Measurements from ENCODE around the gene LRRC4C.
"Not testable (repeated sequence)": the region's sequence is repeated elsewhere in the genome, so short reads cannot be mapped to it uniquely, and the experiment has no call there.

Gene LRRC4C

GRCh38 chr11:41050791-41051190 lies 408.7 kb downstream of the LRRC4C start:
- FAIRE-seq (no peak), DNase-seq (ENCODE audit: insufficient read length, low spot score) (no peak)

- DNase-seq (ENCODE audit: insufficient read length, low spot score) (no peak), FAIRE-seq (no peak)
Observed at GRCh38 chr11:41047229-41047628, 412.2 kb downstream of the LRRC4C start.

GRCh38 chr11:41045266-41045665 lies 414.2 kb downstream of the LRRC4C start:
- DNase-seq (ENCODE audit: insufficient read length, low spot score): no peak
- no peak for FAIRE-seq

DNA sequence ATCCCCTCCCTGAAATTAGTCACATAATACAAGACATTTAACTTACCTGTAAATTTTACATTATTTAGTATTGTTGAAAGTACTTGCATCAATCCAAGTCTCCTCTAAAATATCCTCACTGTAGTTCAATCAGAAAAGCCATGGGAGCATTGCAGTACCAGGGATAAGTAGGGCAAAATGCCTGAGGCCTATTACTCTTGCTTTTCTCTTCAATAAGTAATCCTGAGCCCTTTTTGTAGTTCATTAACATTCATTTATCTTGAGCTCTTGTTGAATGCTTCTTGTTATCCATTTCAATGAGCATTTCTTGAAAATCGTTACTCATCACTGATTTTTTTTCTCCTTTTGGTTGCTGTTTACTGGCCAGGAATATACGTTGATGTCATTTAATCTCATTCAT lies 414.7 kb downstream of the LRRC4C start:
- no peak for FAIRE-seq

DNA sequence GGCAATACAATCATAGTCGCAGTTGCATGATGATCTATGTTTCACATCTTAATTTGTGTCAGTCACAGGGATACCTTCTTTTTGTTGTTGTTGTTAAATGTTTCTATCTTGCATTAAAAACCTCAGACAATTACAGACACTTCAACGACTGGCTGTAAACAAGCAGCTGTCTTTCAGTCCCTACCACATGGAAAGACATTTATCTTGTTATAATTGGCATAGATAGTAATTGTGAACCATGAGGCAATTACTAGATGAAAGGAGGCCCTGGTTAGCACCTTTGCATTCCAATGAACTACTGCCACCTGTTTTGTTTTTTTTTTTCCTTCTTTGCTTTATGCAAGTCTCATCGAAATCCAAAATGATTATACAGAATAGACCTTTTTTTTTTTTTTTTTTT lies 416.8 kb downstream of the LRRC4C start:
- DNase-seq (ENCODE audit: insufficient read length, low spot score): no peak
- FAIRE-seq: no peak

More for the DNA sequence above, 414.7 kb downstream of the LRRC4C start:
- DNase-seq (ENCODE audit: insufficient read length, low spot score): no peak

GRCh38 chr11:41040474-41040873 lies 419.0 kb downstream of the LRRC4C start:
- FAIRE-seq: no peak

GRCh38 chr11:41039592-41039991 lies 419.9 kb downstream of the LRRC4C start:
- DNase-seq (ENCODE audit: insufficient read length, low spot score) (no peak), FAIRE-seq (no peak)

More at GRCh38 chr11:41040474-41040873, 419.0 kb downstream of the LRRC4C start:
- no peak for DNase-seq (ENCODE audit: insufficient read length, low spot score)

GRCh38 chr11:41031551-41032060 lies 427.8 kb downstream of the LRRC4C start:
- FAIRE-seq (no peak), DNase-seq (ENCODE audit: insufficient read length, low spot score) (no peak)

DNA sequence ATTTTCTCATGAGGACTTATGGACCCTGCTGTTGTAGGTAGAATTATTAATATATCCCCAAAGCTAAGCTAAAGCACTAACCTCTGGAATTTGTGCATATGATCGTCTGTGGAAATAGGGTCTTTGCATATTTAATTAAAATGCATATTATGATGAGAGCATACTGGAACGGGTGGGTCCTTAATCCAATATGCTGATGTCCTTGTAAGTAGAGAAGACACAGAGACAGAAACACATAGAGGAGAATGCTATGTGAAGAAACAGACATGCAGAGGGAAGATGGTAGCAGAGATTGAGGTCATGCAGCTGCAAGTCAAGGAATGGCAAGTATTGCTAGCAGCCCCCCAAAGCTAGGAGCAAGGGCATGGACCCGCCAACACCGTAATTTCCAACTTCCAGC lies 439.2 kb downstream of the LRRC4C start:
- no peak for FAIRE-seq

GRCh38 chr11:41019666-41020065 lies 439.8 kb downstream of the LRRC4C start:
- FAIRE-seq; DNase-seq (ENCODE audit: insufficient read length, low spot score): not testable (repeated sequence)

More for the DNA sequence above, 439.2 kb downstream of the LRRC4C start:
- DNase-seq (ENCODE audit: insufficient read length, low spot score): no peak

DNA sequence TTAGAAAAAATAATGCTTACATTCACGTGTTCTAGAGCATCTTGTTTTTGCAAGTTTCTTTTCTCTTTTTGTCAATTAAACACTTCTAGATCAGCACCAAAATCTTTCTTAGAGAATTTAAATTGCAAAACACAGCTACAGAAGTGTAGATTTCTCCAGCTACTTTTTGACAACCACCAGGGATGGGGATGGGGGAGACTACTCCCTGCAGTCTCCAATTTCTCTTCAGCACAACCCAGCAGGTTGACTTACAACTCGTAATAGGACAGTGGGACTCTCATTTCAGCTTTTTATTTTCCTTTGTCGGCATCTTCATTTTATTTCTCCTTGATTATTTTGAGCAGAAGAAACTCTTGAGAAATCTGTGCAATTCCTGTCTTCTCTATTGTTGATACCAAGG lies 441.2 kb downstream of the LRRC4C start:
- FAIRE-seq (no peak), DNase-seq (ENCODE audit: insufficient read length, low spot score) (no peak)

DNA sequence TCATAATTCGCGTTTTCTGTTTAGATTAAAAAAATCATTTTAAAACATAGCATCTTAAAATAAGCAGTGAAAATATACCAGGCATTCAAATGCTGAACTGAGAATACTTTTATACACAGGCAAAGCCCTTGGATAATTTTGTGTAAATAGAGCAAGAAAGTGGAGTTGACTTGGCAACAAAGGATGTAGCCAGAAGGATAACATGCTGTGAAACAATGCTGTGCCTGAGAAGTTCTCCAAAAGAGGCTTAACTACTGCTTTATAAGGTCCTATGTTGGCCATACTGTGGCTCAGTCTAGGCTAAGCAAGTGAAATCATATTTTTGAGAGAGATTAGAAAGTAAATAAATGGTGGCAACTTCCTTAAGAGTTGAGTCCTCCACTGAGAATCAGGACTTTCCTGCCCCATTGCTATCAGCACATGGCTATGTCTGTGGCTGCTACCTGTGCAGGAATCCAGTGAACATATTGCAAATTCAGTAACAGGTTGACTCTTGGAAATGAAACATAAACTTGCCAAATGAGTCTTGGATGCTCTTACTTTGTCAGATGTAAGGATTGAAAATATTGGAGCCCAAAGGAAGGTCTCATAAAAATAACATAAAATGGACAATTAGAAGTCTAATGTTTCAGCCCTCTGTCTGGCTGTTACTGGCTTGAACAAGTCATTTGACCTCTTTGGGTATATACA lies 448.9 kb downstream of the LRRC4C start:
- DNase-seq (ENCODE audit: insufficient read length, low spot score) (no peak), FAIRE-seq (no peak)

DNA sequence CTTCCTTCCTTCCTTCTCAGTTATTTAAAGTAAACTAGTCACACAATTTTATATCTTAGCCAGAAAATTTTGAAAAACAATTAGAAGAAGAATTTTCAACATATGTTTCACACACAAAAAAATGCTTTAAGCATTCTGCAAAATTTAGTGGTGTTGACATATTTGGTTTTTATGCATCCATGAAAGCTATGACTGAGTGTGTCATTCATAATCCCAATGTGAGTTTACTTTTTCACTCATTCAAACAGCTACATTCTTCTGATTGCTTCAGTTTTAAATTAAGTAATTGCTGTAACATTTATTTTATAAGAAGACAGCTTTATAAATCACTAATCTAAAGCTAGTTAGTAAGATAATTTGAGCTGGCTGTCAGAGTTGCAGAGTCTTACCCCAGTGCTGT lies 453.5 kb downstream of the LRRC4C start:
- FAIRE-seq: no peak
- no peak for DNase-seq (ENCODE audit: insufficient read length, low spot score)

- FAIRE-seq (no peak), DNase-seq (ENCODE audit: insufficient read length, low spot score) (no peak)
Observed at GRCh38 chr11:41003339-41004282, 455.8 kb downstream of the LRRC4C start.

DNA sequence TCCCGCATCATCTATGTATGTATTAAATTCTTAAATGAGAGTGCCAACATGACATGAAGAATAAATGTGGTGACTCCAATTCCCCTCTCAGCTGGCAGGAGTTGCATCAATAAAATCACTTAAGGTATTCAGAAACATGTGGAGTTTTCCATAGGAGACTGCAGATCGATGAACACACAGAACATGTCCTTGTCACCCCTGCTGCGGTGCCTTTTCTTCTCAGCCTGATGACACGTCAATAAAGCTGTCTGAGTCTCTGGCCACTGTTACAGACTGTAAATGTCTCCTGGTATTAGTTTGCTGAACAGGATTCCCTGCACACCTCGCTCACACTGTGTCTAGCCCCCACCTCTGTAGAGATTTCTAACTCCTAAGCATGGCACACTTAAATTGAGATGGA lies 460.5 kb downstream of the LRRC4C start:
- no peak for FAIRE-seq
- no peak for DNase-seq (ENCODE audit: insufficient read length, low spot score)

GRCh38 chr11:40987776-40988435 lies 471.5 kb downstream of the LRRC4C start:
- DNase-seq (ENCODE audit: insufficient read length, low spot score) (no peak), FAIRE-seq (no peak)

GRCh38 chr11:40986320-40986719 lies 473.1 kb downstream of the LRRC4C start:
- no peak for FAIRE-seq
- no peak for DNase-seq (ENCODE audit: insufficient read length, low spot score)

DNA sequence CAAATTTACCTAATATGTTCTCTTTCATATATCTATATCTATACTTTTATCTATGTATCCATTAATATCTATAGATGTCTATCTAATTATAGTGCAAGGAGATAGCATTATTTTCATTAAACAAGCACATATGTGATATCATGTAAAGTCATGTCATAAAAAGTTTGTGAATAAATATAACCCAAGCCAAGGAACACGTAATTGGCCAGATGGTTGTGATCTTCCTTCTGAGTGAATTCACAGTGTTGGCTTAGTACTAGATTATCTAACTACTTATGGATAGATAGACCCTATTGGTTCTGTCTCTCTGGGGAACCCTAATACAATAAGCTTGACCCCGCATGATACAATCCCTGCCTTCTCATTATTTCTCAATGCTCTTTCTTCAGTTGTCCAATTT lies 484.4 kb downstream of the LRRC4C start:
- no peak for FAIRE-seq
- DNase-seq (ENCODE audit: insufficient read length, low spot score): no peak

GRCh38 chr11:40974186-40974795 lies 485.2 kb downstream of the LRRC4C start:
- DNase-seq (ENCODE audit: insufficient read length, low spot score) (no peak), FAIRE-seq (no peak)

GRCh38 chr11:40958707-40959106 lies 500.7 kb downstream of the LRRC4C start:
- FAIRE-seq: no peak
- no peak for DNase-seq (ENCODE audit: insufficient read length, low spot score)

DNA sequence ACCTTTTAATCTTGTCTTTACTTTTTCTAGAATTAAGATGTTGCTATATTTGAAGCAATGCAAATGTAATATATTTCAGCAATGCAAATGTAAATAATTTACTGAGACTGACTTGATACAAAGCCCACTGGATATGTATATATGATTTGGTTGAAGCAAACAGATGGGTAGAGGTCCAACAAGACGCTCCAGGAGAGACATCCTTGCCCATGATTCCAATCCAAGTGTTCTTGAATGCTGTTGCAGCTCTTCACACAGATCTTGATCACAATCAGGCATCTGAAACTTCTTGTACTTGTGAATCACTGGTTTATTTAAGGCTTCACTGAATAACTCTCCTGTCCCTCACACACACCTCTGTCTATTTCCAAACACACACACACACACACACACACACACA lies 507.0 kb downstream of the LRRC4C start:
- FAIRE-seq (no peak), DNase-seq (ENCODE audit: insufficient read length, low spot score) (no peak)
